ENCODE results near the gene CD59.

DNA sequence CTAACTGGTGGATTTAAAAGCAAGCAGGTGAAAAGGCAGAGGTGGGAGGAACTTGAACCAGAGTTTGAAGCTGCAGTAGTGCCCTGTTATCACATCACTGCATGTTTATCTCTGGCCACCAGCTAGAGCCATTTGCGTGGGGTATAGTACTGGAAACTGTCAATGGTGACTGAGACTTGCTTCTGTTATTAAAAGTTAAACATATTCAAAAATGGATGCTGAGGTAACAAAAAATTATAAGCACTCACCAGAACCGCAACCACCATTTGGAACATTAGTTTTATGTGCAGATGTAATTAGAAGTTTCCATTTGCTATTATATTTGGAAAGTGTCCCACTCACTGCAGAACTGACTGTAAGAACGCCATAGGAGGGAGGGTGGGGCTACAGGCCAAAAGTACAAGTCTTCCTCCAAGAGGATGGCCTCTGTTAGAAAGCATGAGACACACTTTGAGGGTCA is 1.2 kb upstream of the CD59 start:
- TF ChIP-seq, protein P1, sequence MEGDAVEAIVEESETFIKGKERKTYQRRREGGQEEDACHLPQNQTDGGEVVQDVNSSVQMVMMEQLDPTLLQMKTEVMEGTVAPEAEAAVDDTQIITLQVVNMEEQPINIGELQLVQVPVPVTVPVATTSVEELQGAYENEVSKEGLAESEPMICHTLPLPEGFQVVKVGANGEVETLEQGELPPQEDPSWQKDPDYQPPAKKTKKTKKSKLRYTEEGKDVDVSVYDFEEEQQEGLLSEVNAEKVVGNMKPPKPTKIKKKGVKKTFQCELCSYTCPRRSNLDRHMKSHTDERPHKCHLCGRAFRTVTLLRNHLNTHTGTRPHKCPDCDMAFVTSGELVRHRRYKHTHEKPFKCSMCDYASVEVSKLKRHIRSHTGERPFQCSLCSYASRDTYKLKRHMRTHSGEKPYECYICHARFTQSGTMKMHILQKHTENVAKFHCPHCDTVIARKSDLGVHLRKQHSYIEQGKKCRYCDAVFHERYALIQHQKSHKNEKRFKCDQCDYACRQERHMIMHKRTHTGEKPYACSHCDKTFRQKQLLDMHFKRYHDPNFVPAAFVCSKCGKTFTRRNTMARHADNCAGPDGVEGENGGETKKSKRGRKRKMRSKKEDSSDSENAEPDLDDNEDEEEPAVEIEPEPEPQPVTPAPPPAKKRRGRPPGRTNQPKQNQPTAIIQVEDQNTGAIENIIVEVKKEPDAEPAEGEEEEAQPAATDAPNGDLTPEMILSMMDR (conservative IDR thresholded peaks at IDR 0.05; ENCODE audit: low read depth, low read length), result no peak
- no peak for TF ChIP-seq EZH2 (IDR thresholded peaks at IDR 0.05; ENCODE audit: borderline replicate concordance, low read depth, low read length, poor library complexity, severe bottlenecking)
